ENCODE measurements around the gene WDFY2. TPM values are rescaled to one million over a fixed set of nuclear protein-coding genes. Genes with fewer than 3 reads are reported as not detected.

WDFY2 gene
- total and polyA plus RNA-seq, 2 of the 8 experiments (the other 6 are each of a cell fraction or from before 2014, with no cell fraction given) = 13.9 to 29.0 TPM

- no peak overlapping the region for H3K4me2 ChIP-seq (ENCODE audit: insufficient read depth in 1 of 2, low read depth in 2 of 2, low read length in 2 of 2)
- ChIA-PET POLR2A (ENCODE audit: partially characterized antibody) (interaction anchor here (1.2 kb wide), 1 partner anchor 98 kb away, joined by 3 read pairs; the partner anchor contains the start of gene INTS6), CTCF (ENCODE audit: partially characterized antibody) (interaction anchor here (0.7 kb wide), 2 partner anchors 41 to 93 kb away, joined by 3 read pairs; no protein-coding TSS in a partner anchor)
- H2BK15ac ChIP-seq (ENCODE audit: low read length) = no peak overlapping the region
- H3K14ac ChIP-seq (ENCODE audit: insufficient read length) = no peak overlapping the region
- H3K4me1 ChIP-seq (replicated peaks in 1 of 4; ENCODE audit: control insufficient read depth in 3 of 4, insufficient read depth in 4 of 4, low read length in 3 of 4) = peaks cover 0 to 6% (median 2%) of the 10 kb centered on the region in 4 experiments; a peak in 3 of 7 replicates
- H3K9ac ChIP-seq (replicated peaks in 1 of 4; ENCODE audit: extremely low read depth in 1 of 4, low read depth in 3 of 4, low read length in 3 of 4) = no peak overlapping the region
- no peak overlapping the region for H2AK5ac ChIP-seq (ENCODE audit: low read depth, low read length)
- H2BK12ac ChIP-seq (ENCODE audit: low read depth, low read length) = no peak overlapping the region
- no peak overlapping the region for H3K56ac ChIP-seq (replicated peaks; ENCODE audit: insufficient read length, low read depth, low read length)
- H4K91ac ChIP-seq (replicated peaks; ENCODE audit: insufficient read length, low read length) = no peak overlapping the region
- H3K18ac ChIP-seq (ENCODE audit: extremely low read depth, low read length) = no peak overlapping the region
- 92% methylated on average over 2 of the region's 2 CpGs; no CpG with 5 or more reads in 1 of the 2 experiments for WGBS, 2 experiments (ENCODE audit: extremely low coverage in 1 of 2, insufficient coverage in 1 of 2, insufficient read length in 1 of 2, insufficient replicate concordance in 2 of 2, low coverage in 1 of 2, low lambda C conversion rate in 2 of 2, missing lambda C conversion rate in 1 of 2)
- H3K23ac ChIP-seq (ENCODE audit: insufficient read length) = no peak overlapping the region
- no peaks in the 10 kb centered on the region for H3K27me3 ChIP-seq (replicated peaks in 1 of 4; ENCODE audit: control insufficient read depth in 3 of 4, extremely low read depth in 1 of 4, insufficient read depth in 3 of 4, low read length in 3 of 4)
- no peaks in the 10 kb centered on the region for H3K9me3 ChIP-seq (ENCODE audit: insufficient read depth in 2 of 2, low read depth in 1 of 2, low read length in 1 of 2)
- H2BK5ac ChIP-seq (ENCODE audit: low read depth, low read length) = no peak overlapping the region
- H3K4ac ChIP-seq (replicated peaks; ENCODE audit: insufficient read length, low read depth, low read length) = no peak overlapping the region
- H4K20me1 ChIP-seq (replicated peaks in 1 of 2; ENCODE audit: control insufficient read depth in 1 of 2, insufficient read depth in 2 of 2, low read length in 2 of 2) = no peaks in the 10 kb centered on the region
- H2BK20ac ChIP-seq (ENCODE audit: low read length) = no peak overlapping the region
- H3K36me3 ChIP-seq (ENCODE audit: control insufficient read depth in 2 of 4, insufficient read depth in 4 of 4, low read length in 3 of 4) = no peaks in the 10 kb centered on the region
- H4K8ac ChIP-seq (ENCODE audit: extremely low read depth, insufficient read depth, low read length) = no peak overlapping the region
- no peak overlapping the region for H2AFZ ChIP-seq (ENCODE audit: low read length)
- no peaks in the 10 kb centered on the region for H3K79me2 ChIP-seq (ENCODE audit: control insufficient read depth in 1 of 2, insufficient read depth in 2 of 2, low read length in 2 of 2)
- no peak overlapping the region for H3K4me3 ChIP-seq (ENCODE audit: extremely low read depth in 1 of 4, insufficient read depth in 2 of 4, low read depth in 3 of 4, low read length in 4 of 4)
- no peaks in the 10 kb centered on the region for H3K79me1 ChIP-seq (ENCODE audit: low read depth, low read length)
- H2BK120ac ChIP-seq (replicated peaks; ENCODE audit: low read depth, low read length) = no peak overlapping the region
- no peak for DNase-seq (ENCODE audit: low read depth in 1 of 2, low spot score in 2 of 2)
- H3K23me2 ChIP-seq (ENCODE audit: low read depth, low read length) = no peaks in the 10 kb centered on the region
- H4K5ac ChIP-seq (ENCODE audit: insufficient read length, low read depth, low read length) = no peak overlapping the region
- no peak for FAIRE-seq
- no peak overlapping the region for H3K27ac ChIP-seq (ENCODE audit: low read depth, low read length)
- no peak for TF ChIP-seq KDM5A (IDR thresholded peaks at IDR 0.05; ENCODE audit: low read length)
- no peak for TF ChIP-seq RFX5 (IDR thresholded peaks at IDR 0.05; ENCODE audit: borderline replicate concordance, low read depth, low read length)
- TF ChIP-seq CTCF (IDR thresholded peaks at IDR 0.05; ENCODE audit: control extremely low read depth in 1 of 3, insufficient read depth in 1 of 3, low read depth in 1 of 3, low read length in 3 of 3) = no peak
- no peak for TF ChIP-seq BACH1 (IDR thresholded peaks at IDR 0.05; ENCODE audit: low read length)
- no peak for TF ChIP-seq JUN (IDR thresholded peaks at IDR 0.05; ENCODE audit: low read depth, low read length)
- TF ChIP-seq ZNF274 (IDR thresholded peaks at IDR 0.05; ENCODE audit: borderline replicate concordance, extremely low read depth, low read length) = no peak
- no peak for TF ChIP-seq CREB1 (IDR thresholded peaks at IDR 0.05)
- TF ChIP-seq EZH2 (IDR thresholded peaks at IDR 0.05; ENCODE audit: low read depth, low read length, severe bottlenecking) = no peak
- TF ChIP-seq RNF2 (IDR thresholded peaks at IDR 0.05; ENCODE audit: borderline replicate concordance, low read depth, low read length, missing control alignments, poor library complexity, severe bottlenecking) = no peak
- no peak for TF ChIP-seq NRF1 (IDR thresholded peaks at IDR 0.05; ENCODE audit: low read depth, low read length)
- TF ChIP-seq TCF12 (IDR thresholded peaks at IDR 0.05; ENCODE audit: low read depth, low read length) = no peak
- no peak for TF ChIP-seq BCL11A (IDR thresholded peaks at IDR 0.05; ENCODE audit: low read depth in 2 of 2, low read length in 2 of 2)
Measured at GRCh38 chr13:51551416-51551815, 32.8 kb upstream of the WDFY2 start.

All from H1 (cell line).